IMR-90 (cell line): Measurements from ENCODE around the gene ST3GAL5. TPM values are rescaled to one million over a fixed set of nuclear protein-coding genes. Genes with fewer than 3 reads are reported as not detected.

Source experiments
- ATAC-seq: fragments of 200-7000 bp; cut with Tn5 transposase; 2 replicates; pipeline ENCODE4 v1.9.1; 2020; ENCODE audit warnings: low read depth, mild to moderate bottlenecking, moderate library complexity
- BruUV-seq: library from RNA; stranded (reverse); fragments of 400-500 nt; replicated peaks from 2 replicates; lab custom pipeline; 2021; lab: Mats Ljungman, UMichigan
- CTCF ChIA-PET: fragments of 300-600 bp; formaldehyde crosslinking; extraction: SDS; loops from one replicate; lab custom pipeline; 2021; ENCODE audit warnings: antibody characterized with exemption; lab: Yijun Ruan, JAX
- POLR2A ChIA-PET: fragments of 300-600 bp; sonication (Branson Sonifier 250); formaldehyde crosslinking; loops from one replicate; lab custom pipeline; 2022; ENCODE audit warnings: antibody characterized with exemption; ENCODE audit not compliant: unreplicated experiment; lab: Charles Lee
- DNase-seq: peaks from one replicate; pipeline ENCODE4 v3.0.0; 2013
- H2AFZ ChIP-seq: replicated peaks from 2 replicates; pipeline ENCODE3; 2013; ENCODE audit warnings: low read length, mild to moderate bottlenecking; ENCODE audit not compliant: poor library complexity
- H2AK5ac ChIP-seq: 2 replicates; pipeline ENCODE4 v1.6.1; 2013; ENCODE audit warnings: low read depth, low read length, inconsistent platforms
- H2AK9ac ChIP-seq: replicated peaks from 2 replicates; pipeline ENCODE3; 2013; ENCODE audit warnings: mild to moderate bottlenecking, low read depth, low read length, moderate library complexity; ENCODE audit not compliant: poor library complexity
- H2BK120ac ChIP-seq: 2 replicates; pipeline ENCODE4 v1.6.1; 2013; ENCODE audit warnings: low read depth, low read length, inconsistent platforms
- H2BK15ac ChIP-seq: 3 replicates; pipeline ENCODE4 v1.6.1; 2013; ENCODE audit warnings: low read depth, low read length, inconsistent platforms
- H2BK20ac ChIP-seq: 2 replicates; pipeline ENCODE4 v1.6.1; 2013; ENCODE audit warnings: low read depth, mild to moderate bottlenecking, inconsistent platforms, low read length, moderate library complexity
- H2BK5ac ChIP-seq: 2 replicates; pipeline ENCODE4 v1.6.1; 2013; ENCODE audit warnings: mild to moderate bottlenecking, low read depth, low read length, inconsistent platforms; ENCODE audit not compliant: poor library complexity, severe bottlenecking
- H3K14ac ChIP-seq: replicated peaks from 2 replicates; pipeline ENCODE4 v1.6.1; 2013; ENCODE audit warnings: low read depth, low read length, inconsistent platforms
- H3K18ac ChIP-seq: 2 replicates; pipeline ENCODE4 v1.6.1; 2013; ENCODE audit warnings: low read depth, low read length, control low read depth
- H3K23ac ChIP-seq: 2 replicates; pipeline ENCODE4 v1.6.1; 2013; ENCODE audit warnings: low read depth, low read length, inconsistent platforms
- H3K27ac ChIP-seq: 2 replicates; pipeline ENCODE4 v1.5.1; 2013; ENCODE audit warnings: mild to moderate bottlenecking, control low read depth, low read length; ENCODE audit not compliant: insufficient read depth
- H3K27me3 ChIP-seq: 2 replicates; pipeline ENCODE4 v1.6.1; 2013; ENCODE audit warnings: low read length; ENCODE audit not compliant: control insufficient read depth, insufficient read depth
- H3K36me3 ChIP-seq: 2 replicates; pipeline ENCODE4 v1.6.1; 2013; ENCODE audit warnings: low read length, mixed read lengths; ENCODE audit not compliant: control insufficient read depth, insufficient read depth
- H3K4ac ChIP-seq: 2 replicates; pipeline ENCODE4 v1.6.1; 2013; ENCODE audit warnings: low read depth, low read length, inconsistent platforms
- H3K4me1 ChIP-seq: 2 replicates; pipeline ENCODE4 v1.6.1; 2013; ENCODE audit warnings: low read length, mixed read lengths; ENCODE audit not compliant: control insufficient read depth, insufficient read depth
- H3K4me2 ChIP-seq: 2 replicates; pipeline ENCODE4 v1.6.1; 2013; ENCODE audit warnings: low read depth, mild to moderate bottlenecking, control low read depth, low read length, moderate library complexity
- H3K4me3 ChIP-seq: 2 replicates; pipeline ENCODE4 v1.5.1; 2013; ENCODE audit warnings: low read depth, mild to moderate bottlenecking, control low read depth, low read length, moderate library complexity; ENCODE audit not compliant: insufficient read depth
- H3K56ac ChIP-seq: 2 replicates; pipeline ENCODE4 v1.6.1; 2013; ENCODE audit warnings: low read length, inconsistent platforms; ENCODE audit not compliant: insufficient read depth; ENCODE audit errors: extremely low read depth
- H3K79me1 ChIP-seq, 2 experiments: 2 replicates each; pipeline ENCODE4 v1.6.1; 2013; ENCODE audit warnings: low read length in 2 of 2, inconsistent platforms in 1 of 2, low read depth in 1 of 2
- H3K9ac ChIP-seq: 2 replicates; pipeline ENCODE4 v1.6.1; 2013; ENCODE audit warnings: low read depth, low read length, control low read depth
- H3K9me1 ChIP-seq: 2 replicates; pipeline ENCODE4 v1.6.1; 2013; ENCODE audit warnings: low read length, inconsistent platforms; ENCODE audit not compliant: insufficient read depth
- H3K9me3 ChIP-seq: 2 replicates; pipeline ENCODE4 v1.6.1; 2013; ENCODE audit warnings: low read length; ENCODE audit not compliant: control insufficient read depth, insufficient read depth
- H4K20me1 ChIP-seq: 2 replicates; pipeline ENCODE4 v1.6.1; 2013; ENCODE audit warnings: low read length, inconsistent platforms; ENCODE audit not compliant: insufficient read depth
- H4K5ac ChIP-seq: 2 replicates; pipeline ENCODE4 v1.6.1; 2013; ENCODE audit warnings: mild to moderate bottlenecking, low read depth, low read length, control low read depth
- H4K8ac ChIP-seq, 2 experiments: 2 replicates each; pipeline ENCODE4 v1.6.1; 2013; ENCODE audit warnings: low read depth in 2 of 2, low read length in 2 of 2, control low read depth in 1 of 2, inconsistent platforms in 1 of 2
- H4K91ac ChIP-seq: 2 replicates; pipeline ENCODE4 v1.6.1; 2013; ENCODE audit warnings: low read depth, low read length, inconsistent platforms; ENCODE audit not compliant: insufficient read depth
- BHLHE40 ChIP-seq: fragments of 150-350 bp; IDR thresholded peaks from 2 replicates; pipeline ENCODE4 v1.6.1; 2016; ENCODE audit warnings: mild to moderate bottlenecking, low read depth, low read length
- MAFK ChIP-seq: IDR thresholded peaks from 2 replicates; pipeline ENCODE4 v1.6.1; 2012; ENCODE audit warnings: low read depth, low read length, improper control_type of control experiment
- POLR2A ChIP-seq: IDR thresholded peaks from 2 replicates; pipeline ENCODE4 v1.6.1; 2012; ENCODE audit warnings: mild to moderate bottlenecking, low read depth, low read length
- RCOR1 ChIP-seq: IDR thresholded peaks from 2 replicates; pipeline ENCODE4 v1.6.1; 2012; ENCODE audit warnings: mild to moderate bottlenecking, low read length, improper control_type of control experiment; ENCODE audit not compliant: insufficient replicate concordance
- WGBS, 2 experiments: methylation state at CpG; one replicate each; pipeline versions ENCODE4 v1.1.5 to v1.1.7; 2013; ENCODE audit warnings: missing lambda C conversion rate in 2 of 2; ENCODE audit not compliant: insufficient read length in 1 of 2; ENCODE audit errors: extremely low coverage in 2 of 2; 5-methylcytosine and 5-hydroxymethylcytosine counted together
- dilution Hi-C: fragments of 300-500 bp; cut with HindIII; formaldehyde crosslinking; loops from one replicate; pipeline ENCODE4 v1.14.3; 2018; ENCODE audit warnings: low sequenced_read_pairs; ENCODE audit not compliant: unreplicated experiment
- in situ Hi-C: fragments of 300-500 bp; cut with MboI; formaldehyde crosslinking; loops from 3 replicates; pipeline ENCODE4 v1.14.3; 2019; ENCODE audit warnings: low sequenced_read_pairs, inconsistent platforms, mixed read lengths
- intact Hi-C: fragments of 100-400 bp; cut with micrococcal nuclease; formaldehyde crosslinking; loops from 2 replicates; pipeline ENCODE4 v1.10.0; 2022
- polyA plus RNA-seq, 3 experiments: library from polyadenylated mRNA; depleted of rRNA; stranded (reverse); fragments of >200 nt; gene quantifications; 2 replicates each; pipeline ENCODE4 v1.2.3, GENCODE V29; 2012; ENCODE audit warnings: low replicate concordance in 1 of 3
- total RNA-seq: library from RNA; depleted of rRNA; stranded (reverse); fragments of >200 nt; gene quantifications from 2 replicates; pipeline ENCODE4 v1.2.3, GENCODE V29; 2012

The ST3GAL5 gene
- total and polyA plus RNA-seq, 2 of the 4 experiments (the other 2 are of a cell fraction), result 16.8 to 21.0 TPM

- ChIA-PET CTCF (no interaction called here), POLR2A (no interaction called here)
- Histone ChIP-seq H3K4me1 (no peaks in the 10 kb centered on the region), H3K36me3 (peaks cover 13% of the 10 kb centered on the region), H2BK20ac (no peak overlapping the region), H3K9me1 (peaks cover 8% of the 10 kb centered on the region), H3K14ac (no peak overlapping the region), H3K9ac (no peak overlapping the region), H2AK5ac (no peak overlapping the region), H3K79me1 (no peaks in the 10 kb centered on the region), H4K8ac (no peak overlapping the region), H2BK5ac (no peak overlapping the region), H2AFZ (no peak overlapping the region), H4K91ac (no peak overlapping the region), H3K4me3 (no peak overlapping the region), H3K9me3 (no peaks in the 10 kb centered on the region), H4K20me1 (no peaks in the 10 kb centered on the region), H3K56ac (no peak overlapping the region), H2BK120ac (no peak overlapping the region), H3K27me3 (no peaks in the 10 kb centered on the region), H3K4ac (no peak overlapping the region), H2BK15ac (no peak overlapping the region), H2AK9ac (no peak overlapping the region), H3K27ac (no peak overlapping the region), H3K18ac (no peak overlapping the region), H4K5ac (no peak overlapping the region), H3K23ac (no peak overlapping the region), H3K4me2 (no peak overlapping the region)
- intact Hi-C loops (no loop called here), in situ Hi-C loops (no loop called here), dilution Hi-C loops (no loop called here)
- no peak for DNase-seq
- WGBS, 2 experiments, result no CpG with 5 or more reads among the region's 4 CpGs
- ATAC-seq, result no peak
- BruUV-seq, result no TSS peak
- TF ChIP-seq POLR2A (no peak), RCOR1 (no peak), BHLHE40 (no peak), MAFK (no peak)
Measured at GRCh38 chr2:85854897-85855296, 33.9 kb downstream of the ST3GAL5 start.
